H1 (cell line): ENCODE results near the gene FBXO34. TPM values are rescaled to one million over a fixed set of nuclear protein-coding genes. Genes with fewer than 3 reads are reported as not detected.

Experiments
- CTCF ChIA-PET: fragments of 300-600 bp; sonication (Branson Sonifier 250); formaldehyde crosslinking; loops from one replicate; lab custom pipeline; 2021; ENCODE audit not compliant: partially characterized antibody; lab: Charles Lee
- POLR2A ChIA-PET: fragments of 300-600 bp; sonication (Branson Sonifier 250); formaldehyde crosslinking; loops from one replicate; lab custom pipeline; 2021; ENCODE audit warnings: inconsistent platforms; ENCODE audit not compliant: partially characterized antibody; lab: Charles Lee
- DNase-seq, 2 experiments: peaks; one replicate each; pipeline versions ENCODE4 v3.0.0 to v3.0.0-alpha.2; 2010 to 2022; ENCODE audit warnings: low spot score in 2 of 2, low read depth in 1 of 2, mixed read lengths in 1 of 2
- FAIRE-seq: peaks from 2 replicates; lab custom pipeline; 2011; peaks lifted over from hg19 to GRCh38; lab: Jason Lieb, UNC
- H2AFZ ChIP-seq: 2 replicates; pipeline ENCODE4 v1.8.1; 2012; ENCODE audit warnings: low read length, inconsistent platforms
- H2AK5ac ChIP-seq: 2 replicates; pipeline ENCODE4 v1.6.1; 2013; ENCODE audit warnings: low read depth, low read length
- H2BK120ac ChIP-seq: replicated peaks from 2 replicates; pipeline ENCODE3; 2013; ENCODE audit warnings: low read depth, low read length, inconsistent platforms
- H2BK12ac ChIP-seq: 2 replicates; pipeline ENCODE4 v1.6.1; 2013; ENCODE audit warnings: low read depth, low read length
- H2BK15ac ChIP-seq: 2 replicates; pipeline ENCODE4 v1.6.1; 2013; ENCODE audit warnings: low read length
- H2BK20ac ChIP-seq: 2 replicates; pipeline ENCODE4 v1.6.1; 2013; ENCODE audit warnings: low read length
- H2BK5ac ChIP-seq: 2 replicates; pipeline ENCODE4 v1.6.1; 2013; ENCODE audit warnings: low read depth, low read length
- H3K14ac ChIP-seq: 2 replicates; pipeline ENCODE4 v1.6.1; 2013; ENCODE audit warnings: inconsistent platforms; ENCODE audit not compliant: insufficient read length
- H3K18ac ChIP-seq: 2 replicates; pipeline ENCODE4 v1.6.1; 2013; ENCODE audit warnings: low read length; ENCODE audit errors: extremely low read depth
- H3K23ac ChIP-seq: 2 replicates; pipeline ENCODE4 v1.6.1; 2013; ENCODE audit warnings: inconsistent platforms; ENCODE audit not compliant: insufficient read length
- H3K23me2 ChIP-seq: 2 replicates; pipeline ENCODE4 v1.6.1; 2013; ENCODE audit warnings: low read depth, low read length
- H3K27ac ChIP-seq: 2 replicates; pipeline ENCODE4 v1.6.1; 2011; ENCODE audit warnings: low read depth, low read length, inconsistent platforms
- H3K27me3 ChIP-seq, 4 experiments: replicated peaks in 1 of 4; 1 replicate in 1 of 4; 2 replicates in 3 of 4; pipeline versions ENCODE4 v1.6.1 to v1.8.1; 2011 to 2013; ENCODE audit warnings: low read length in 3 of 4, mild to moderate bottlenecking in 3 of 4, inconsistent platforms in 2 of 4, mixed read lengths in 2 of 4, moderate library complexity in 1 of 4; ENCODE audit not compliant: control insufficient read depth in 3 of 4, insufficient read depth in 3 of 4; ENCODE audit errors: extremely low read depth in 1 of 4
- H3K36me3 ChIP-seq, 4 experiments: 2 replicates each; pipeline versions ENCODE4 v1.6.1 to v1.8.1; 2011 to 2013; ENCODE audit warnings: mild to moderate bottlenecking in 4 of 4, low read length in 3 of 4, moderate library complexity in 2 of 4, control low read depth in 1 of 4, inconsistent platforms in 1 of 4; ENCODE audit not compliant: insufficient read depth in 4 of 4, control insufficient read depth in 2 of 4
- H3K4ac ChIP-seq: replicated peaks from 2 replicates; pipeline ENCODE3; 2013; ENCODE audit warnings: low read length, low read depth, mixed read lengths, inconsistent platforms; ENCODE audit not compliant: insufficient read length
- H3K4me1 ChIP-seq, 4 experiments: replicated peaks in 1 of 4; 1 replicate in 1 of 4; 2 replicates in 3 of 4; pipeline versions ENCODE4 v1.6.1 to v1.8.1; 2011 to 2013; ENCODE audit warnings: low read length in 3 of 4, inconsistent platforms in 2 of 4, mixed read lengths in 1 of 4; ENCODE audit not compliant: insufficient read depth in 4 of 4, control insufficient read depth in 3 of 4
- H3K4me2 ChIP-seq, 2 experiments: 2 replicates each; pipeline versions ENCODE4 v1.6.1 to v1.8.1; 2011 to 2013; ENCODE audit warnings: low read depth in 2 of 2, low read length in 2 of 2, control low read depth in 1 of 2, inconsistent platforms in 1 of 2, mild to moderate bottlenecking in 1 of 2; ENCODE audit not compliant: insufficient read depth in 1 of 2
- H3K4me3 ChIP-seq, 4 experiments: fragments of 200-600, 300-600 bp in 1 of 4; sonication (generic), shearing (Covaris generic), sonication (Bioruptor Twin) in 1 of 4; 2 replicates each; pipeline versions ENCODE4 v1.5.1 to v1.8.1; 2011 to 2016; ENCODE audit warnings: low read length in 4 of 4, low read depth in 3 of 4, control low read depth in 2 of 4, inconsistent platforms in 2 of 4, mild to moderate bottlenecking in 2 of 4, mixed read lengths in 1 of 4, moderate library complexity in 1 of 4; ENCODE audit not compliant: insufficient read depth in 2 of 4; ENCODE audit errors: extremely low read depth in 1 of 4
- H3K56ac ChIP-seq: replicated peaks from 2 replicates; pipeline ENCODE3; 2013; ENCODE audit warnings: low read depth, mild to moderate bottlenecking, mixed read lengths, low read length, inconsistent platforms; ENCODE audit not compliant: insufficient read length
- H3K79me1 ChIP-seq: 2 replicates; pipeline ENCODE4 v1.6.1; 2013; ENCODE audit warnings: low read depth, low read length, control low read depth
- H3K79me2 ChIP-seq, 2 experiments: 2 replicates each; pipeline versions ENCODE4 v1.6.1 to v1.8.1; 2012 to 2013; ENCODE audit warnings: low read length in 2 of 2, mild to moderate bottlenecking in 2 of 2, inconsistent platforms in 1 of 2; ENCODE audit not compliant: insufficient read depth in 2 of 2, control insufficient read depth in 1 of 2
- H3K9ac ChIP-seq, 4 experiments: replicated peaks in 1 of 4; 1 replicate in 1 of 4; 2 replicates in 3 of 4; pipeline versions ENCODE4 v1.6.1 to v1.8.1; 2011 to 2013; ENCODE audit warnings: low read depth in 3 of 4, low read length in 3 of 4, control low read depth in 2 of 4, mild to moderate bottlenecking in 2 of 4, moderate library complexity in 2 of 4, inconsistent platforms in 1 of 4; ENCODE audit errors: extremely low read depth in 1 of 4
- H3K9me3 ChIP-seq, 2 experiments: 2 replicates each; pipeline versions ENCODE4 v1.6.1 to v1.8.1; 2012 to 2013; ENCODE audit warnings: mild to moderate bottlenecking in 2 of 2, moderate library complexity in 2 of 2, control low read depth in 1 of 2, inconsistent platforms in 1 of 2, low read depth in 1 of 2, low read length in 1 of 2, mixed read lengths in 1 of 2; ENCODE audit not compliant: insufficient read depth in 2 of 2
- H4K20me1 ChIP-seq, 2 experiments: replicated peaks in 1 of 2; 2 replicates each; pipeline versions ENCODE3 to v1.8.1; 2011 to 2013; ENCODE audit warnings: inconsistent platforms in 2 of 2, low read length in 2 of 2, mild to moderate bottlenecking in 1 of 2; ENCODE audit not compliant: insufficient read depth in 2 of 2, control insufficient read depth in 1 of 2
- H4K5ac ChIP-seq: 2 replicates; pipeline ENCODE4 v1.6.1; 2013; ENCODE audit warnings: low read length, low read depth, mixed read lengths, inconsistent platforms; ENCODE audit not compliant: insufficient read length
- H4K8ac ChIP-seq: 2 replicates; pipeline ENCODE4 v1.8.0; 2013; ENCODE audit warnings: mild to moderate bottlenecking, moderate library complexity, low read length, inconsistent platforms; ENCODE audit not compliant: insufficient read depth; ENCODE audit errors: extremely low read depth
- H4K91ac ChIP-seq: replicated peaks from 2 replicates; pipeline ENCODE3; 2013; ENCODE audit warnings: low read length, mixed read lengths, inconsistent platforms; ENCODE audit not compliant: insufficient read length
- BRCA1 ChIP-seq: IDR thresholded peaks from 2 replicates; pipeline ENCODE4 v1.6.1; 2012; ENCODE audit warnings: low read depth, low read length, improper control_type of control experiment
- CREB1 ChIP-seq: IDR thresholded peaks from 2 replicates; pipeline ENCODE4 v1.6.1; 2012; ENCODE audit warnings: inconsistent platforms
- CTCF ChIP-seq, 3 experiments: IDR thresholded peaks; 1 replicate in 2 of 3; 2 replicates in 1 of 3; pipeline versions ENCODE4 v1.5.1 to v1.6.1; 2011; ENCODE audit warnings: low read length in 3 of 3, mild to moderate bottlenecking in 3 of 3, inconsistent platforms in 2 of 3, low read depth in 1 of 3, moderate library complexity in 1 of 3; ENCODE audit not compliant: insufficient read depth in 1 of 3; ENCODE audit errors: control extremely low read depth in 1 of 3
- EZH2 ChIP-seq: fragments of 200-600 bp; sonication (generic); IDR thresholded peaks from 2 replicates; pipeline ENCODE4 v1.7.1; 2012; ENCODE audit warnings: low read depth, mild to moderate bottlenecking, moderate library complexity, low read length, inconsistent platforms; ENCODE audit not compliant: severe bottlenecking
- FOSL1 ChIP-seq: IDR thresholded peaks from 2 replicates; pipeline ENCODE4 v1.6.1; 2011; ENCODE audit warnings: mild to moderate bottlenecking, low read depth, low read length, moderate library complexity; ENCODE audit not compliant: insufficient read depth
- JUND ChIP-seq: IDR thresholded peaks from 2 replicates; pipeline ENCODE4 v1.6.1; 2011; ENCODE audit warnings: mild to moderate bottlenecking, improper control_type of control experiment, low read length
- KDM5A ChIP-seq: fragments of 200-600 bp; IDR thresholded peaks from 2 replicates; pipeline ENCODE4 v1.7.1; 2012; ENCODE audit warnings: mild to moderate bottlenecking, low read length, inconsistent platforms, mixed read lengths
- SUZ12 ChIP-seq: fragments of 200-600 bp; sonication (generic); IDR thresholded peaks from 2 replicates; pipeline ENCODE4 v1.6.1; 2012; ENCODE audit warnings: mild to moderate bottlenecking, inconsistent platforms, low read length, moderate library complexity, mixed read lengths
- TBP ChIP-seq: IDR thresholded peaks from 2 replicates; pipeline ENCODE4 v1.6.1; 2011; ENCODE audit warnings: low read depth, low read length, improper control_type of control experiment
- USF2 ChIP-seq: IDR thresholded peaks from 2 replicates; pipeline ENCODE4 v1.6.1; 2011; ENCODE audit warnings: low read length, improper control_type of control experiment
- WGBS, 2 experiments: shearing (Covaris generic) in 1 of 2; methylation state at CpG; one replicate each; pipeline versions ENCODE4 v1.1.6 to v1.1.7; 2013 to 2015; ENCODE audit warnings: low lambda C conversion rate in 2 of 2, mixed read lengths in 2 of 2, inconsistent platforms in 1 of 2, low coverage in 1 of 2, missing lambda C conversion rate in 1 of 2; ENCODE audit not compliant: insufficient replicate concordance in 2 of 2, insufficient coverage in 1 of 2, insufficient read length in 1 of 2; ENCODE audit errors: extremely low coverage in 1 of 2, missing lambda C conversion rate in 1 of 2; 5-methylcytosine and 5-hydroxymethylcytosine counted together
- polyA plus RNA-seq, 7 experiments: library from polyadenylated mRNA; depleted of rRNA in 3 of 7; stranded (reverse) in 5 of 7; unstranded in 2 of 7; fragments of >200 nt in 5 of 7; fragments of 200-250 nt in 2 of 7; gene quantifications; 1 replicate in 5 of 7; 2 replicates in 1 of 7; 4 replicates in 1 of 7; pipeline versions ENCODE4 v1.2.1 to v1.2.3, GENCODE V29; 2011 to 2013; ENCODE audit warnings: missing spikeins in 2 of 7, mixed read lengths in 2 of 7
- total RNA-seq: library from RNA; stranded (reverse); fragmentation: NEBNext Ultra II Directional; extraction: Animal tissue kit (Norgen Biotek cat#: 25700); gene quantifications from 2 replicates; pipeline ENCODE4 v1.2.1, GENCODE V29; 2021

FBXO34 gene
- total and polyA plus RNA-seq, 2 of the 8 experiments (the other 6 are each of a cell fraction or from before 2014, with no cell fraction given) = 7.0 to 14.4 TPM

GRCh38 chr14:55399852-55400251 is 128.6 kb downstream of the FBXO34 start:
- H3K27me3 ChIP-seq = no peaks in the 10 kb centered on the region
- POLR2A ChIA-PET = no interaction called here
- H4K20me1 ChIP-seq = no peaks in the 10 kb centered on the region
- no peak for DNase-seq
- H3K36me3 ChIP-seq = peaks cover 0 to 8% (median 1%) of the 10 kb centered on the region in 4 experiments; a peak in 2 of 8 replicates
- H3K79me1 ChIP-seq = peaks cover 6% of the 10 kb centered on the region
- H3K9ac ChIP-seq = no peak overlapping the region
- no peak overlapping the region for H2BK20ac ChIP-seq
- H3K14ac ChIP-seq = no peak overlapping the region
- no peak overlapping the region for H2BK120ac ChIP-seq
- no peaks in the 10 kb centered on the region for H3K4me1 ChIP-seq
- no peak overlapping the region for H3K27ac ChIP-seq
- no peak overlapping the region for H3K23ac ChIP-seq
- H2AFZ ChIP-seq = no peak overlapping the region
- no peak overlapping the region for H2BK5ac ChIP-seq
- TF ChIP-seq EZH2 (no peak), USF2 (no peak), TBP (no peak), KDM5A (no peak), CTCF (IDR thresholded peaks at IDR 0.05; ENCODE audit: control extremely low read depth in 1 of 3, insufficient read depth in 1 of 3, low read depth in 1 of 3, low read length in 3 of 3) (no peak), FOSL1 (no peak), SUZ12 (no peak), JUND (no peak), CREB1 (no peak), BRCA1 (no peak)
- no peak overlapping the region for H2BK12ac ChIP-seq
- no peak overlapping the region for H2AK5ac ChIP-seq
- H4K5ac ChIP-seq = no peak overlapping the region
- no peak for FAIRE-seq
- no peak overlapping the region for H3K56ac ChIP-seq
- H2BK15ac ChIP-seq = no peak overlapping the region
- no peak overlapping the region for H3K4me2 ChIP-seq
- CTCF ChIA-PET = no interaction called here
- 85% methylated on average over 2 of the region's 2 CpGs; no CpG with 5 or more reads in 1 of the 2 experiments for WGBS, 2 experiments
- no peak overlapping the region for H4K8ac ChIP-seq
- no peaks in the 10 kb centered on the region for H3K9me3 ChIP-seq
- peaks cover 4 to 52% of the 10 kb centered on the region in 2 experiments for H3K79me2 ChIP-seq
- H3K4ac ChIP-seq = no peak overlapping the region
- no peak overlapping the region for H3K4me3 ChIP-seq
- H3K23me2 ChIP-seq = no peaks in the 10 kb centered on the region
- H3K18ac ChIP-seq = no peak overlapping the region
- H4K91ac ChIP-seq = no peak overlapping the region
